Stimulated activated CD4-positive, alpha-beta T cell treated with anti-CD3 and anti-CD28 coated beads, Interleukin-12 subunit alpha, Interleukin-12 subunit beta, amount 100 ng/mL, for 24 hours (primary cell): Measurements from ENCODE around the gene TTC9B.
"Not testable (repeated sequence)": the region's sequence is repeated elsewhere in the genome, so short reads cannot be mapped to it uniquely, and the experiment has no call there.

ENCODE experiments used
- DNase-seq, 2 experiments: peaks; one replicate each; pipeline ENCODE4 v3.0.0-alpha.2; 2020; ENCODE audit warnings: low read depth in 2 of 2

TTC9B gene

GRCh38 chr19:40170303-40170989 lies 47.7 kb downstream of the TTC9B start:
- not testable (repeated sequence) for DNase-seq

DNA sequence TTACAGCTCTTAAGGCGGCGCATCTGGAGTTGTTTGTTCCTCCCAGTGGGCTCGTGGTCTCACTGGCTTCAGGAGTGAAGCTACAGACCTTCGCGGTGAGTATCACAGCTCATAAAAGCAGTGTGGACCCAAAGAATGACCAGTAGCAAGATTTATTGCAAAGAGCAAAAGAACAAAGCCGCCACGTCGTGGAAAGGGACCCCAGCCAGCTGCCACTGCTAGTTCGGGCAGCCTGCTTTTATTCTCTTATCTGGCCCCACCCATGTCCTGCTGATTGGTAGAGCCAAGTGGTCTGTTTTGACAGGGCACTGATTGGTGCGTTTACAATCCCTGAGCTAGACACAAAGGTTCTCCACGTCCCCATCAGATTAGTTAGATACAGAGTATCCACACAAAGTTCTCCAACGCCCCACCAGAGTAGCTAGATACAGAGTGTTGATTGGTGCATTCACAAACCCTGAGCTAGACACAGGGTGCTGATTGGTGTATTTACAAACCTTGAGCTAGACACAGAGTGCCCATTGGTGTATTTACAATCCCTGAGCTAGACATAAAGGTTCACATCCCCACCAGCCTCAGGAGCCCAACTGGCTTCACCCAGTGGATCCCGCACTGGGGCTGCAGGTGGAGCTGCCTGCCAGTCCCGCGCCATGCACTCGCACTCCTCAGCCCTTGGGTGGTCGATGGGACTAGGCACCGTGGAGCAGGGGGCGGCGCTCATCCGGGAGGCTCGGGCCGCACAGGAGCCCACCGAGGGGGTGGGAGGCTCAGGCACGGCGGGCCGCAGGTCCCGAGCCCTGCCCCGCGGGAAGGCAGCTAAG lies 48.5 kb downstream of the TTC9B start:
- DNase-seq: not testable (repeated sequence)
